Activated naive CD4-positive, alpha-beta T cell (primary cell): ENCODE measurements around the gene DNAJA4.

ENCODE experiments used
- DNase-seq, 4 experiments: peaks; one replicate each; lab custom pipeline; 2025; lab: John Stamatoyannopoulos, UW

Gene DNAJA4

GRCh38 chr15:78280319-78281072, 16.1 kb downstream of the DNAJA4 start:
- no peak for DNase-seq

GRCh38 chr15:78282324-78282723, 18.0 kb downstream of the DNAJA4 start:
- no peak for DNase-seq

GRCh38 chr15:78284758-78285157, 20.4 kb downstream of the DNAJA4 start:
- no peak for DNase-seq

GRCh38 chr15:78290222-78290621, 25.9 kb downstream of the DNAJA4 start:
- no peak for DNase-seq

GRCh38 chr15:78291052-78291451, 26.7 kb downstream of the DNAJA4 start:
- no peak for DNase-seq

GRCh38 chr15:78291698-78292097, 27.3 kb downstream of the DNAJA4 start:
- no peak for DNase-seq

GRCh38 chr15:78292219-78292618, 27.9 kb downstream of the DNAJA4 start:
- no peak for DNase-seq

- peak; percentile 63 to 86 (median 76) for DNase-seq
Observed at GRCh38 chr15:78299101-78299930, 35.0 kb downstream of the DNAJA4 start, which contains the start of gene SKIC8. TSS of gene SKIC8 (minus strand) at chr15:78299609. CDS start at chr15:78295686, 3,923 bp downstream.

GRCh38 chr15:78301326-78301725, 37.0 kb downstream of the DNAJA4 start:
- DNase-seq = no peak

GRCh38 chr15:78301828-78302227, 37.5 kb downstream of the DNAJA4 start:
- DNase-seq = no peak

- DNase-seq = no peak
Observed at GRCh38 chr15:78302579-78303312, 38.4 kb downstream of the DNAJA4 start.

GRCh38 chr15:78304216-78305066, 40.1 kb downstream of the DNAJA4 start:
- DNase-seq = no peak

GRCh38 chr15:78306176-78306774, 41.9 kb downstream of the DNAJA4 start:
- DNase-seq = no peak

GRCh38 chr15:78307976-78308375, 43.6 kb downstream of the DNAJA4 start:
- no peak for DNase-seq

- DNase-seq = no peak
Observed at GRCh38 chr15:78308422-78309032, 44.2 kb downstream of the DNAJA4 start.

- no peak for DNase-seq
Observed at GRCh38 chr15:78311292-78311691, 46.9 kb downstream of the DNAJA4 start.

- no peak for DNase-seq
Observed at GRCh38 chr15:78312536-78312935, 48.2 kb downstream of the DNAJA4 start.

- no peak for DNase-seq
Observed at GRCh38 chr15:78312957-78313356, 48.6 kb downstream of the DNAJA4 start.

GRCh38 chr15:78313383-78313782, 49.0 kb downstream of the DNAJA4 start:
- no peak for DNase-seq

- no peak for DNase-seq
Observed at GRCh38 chr15:78314181-78314581, 49.8 kb downstream of the DNAJA4 start.
